Stimulated activated CD8-positive, alpha-beta memory T cell treated with anti-CD3 and anti-CD28 coated beads, Interleukin-7, amount 100 ng/mL, for 48 hours (primary cell): ENCODE measurements around the gene MAML2.

Source experiments
- DNase-seq, 2 donors: peaks; one replicate each; pipeline ENCODE4 v3.0.0-alpha.2; 2020; ENCODE audit warnings: low read depth in 1 of 2; ENCODE audit errors: extremely low read depth in 1 of 2

Gene MAML2

DNA sequence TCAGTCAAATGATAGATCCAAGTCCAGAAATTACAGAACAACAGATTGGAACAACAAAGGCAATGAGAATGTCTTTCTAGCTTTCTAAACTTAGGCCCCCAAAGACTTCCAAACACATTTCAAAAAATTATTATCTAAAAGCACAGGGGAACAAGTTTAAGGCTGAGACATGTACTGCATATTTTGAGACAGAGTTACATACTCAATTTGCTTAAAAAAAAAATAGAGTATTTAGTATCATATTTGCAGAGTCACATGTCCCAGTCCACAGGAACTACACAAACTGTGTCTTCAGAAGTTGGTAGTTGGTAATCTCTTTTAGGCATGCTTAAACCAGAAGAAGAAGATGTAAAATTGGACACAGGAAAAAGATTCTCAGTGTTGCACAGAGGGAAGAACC lies 127.2 kb downstream of the MAML2 start:
- DNase-seq = no peak

GRCh38 chr11:96215110-96215782 lies 127.7 kb downstream of the MAML2 start:
- no peak for DNase-seq

DNA sequence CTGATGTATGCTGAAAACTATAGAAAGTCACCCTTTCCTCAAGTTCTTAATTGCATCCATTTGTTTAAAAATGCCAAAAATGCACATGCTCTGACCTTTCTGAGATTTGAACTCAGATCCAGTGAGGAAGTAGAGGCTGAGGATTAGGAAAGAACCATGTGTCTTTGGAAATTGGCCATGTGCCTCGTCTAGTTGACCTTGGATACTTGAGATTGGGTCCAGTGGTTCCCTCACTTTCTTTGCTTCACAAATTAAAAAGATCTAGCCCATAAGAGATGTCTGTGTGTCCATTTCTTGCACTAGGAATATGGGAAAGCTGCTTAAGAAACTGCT lies 128.3 kb downstream of the MAML2 start:
- no peak for DNase-seq

DNA sequence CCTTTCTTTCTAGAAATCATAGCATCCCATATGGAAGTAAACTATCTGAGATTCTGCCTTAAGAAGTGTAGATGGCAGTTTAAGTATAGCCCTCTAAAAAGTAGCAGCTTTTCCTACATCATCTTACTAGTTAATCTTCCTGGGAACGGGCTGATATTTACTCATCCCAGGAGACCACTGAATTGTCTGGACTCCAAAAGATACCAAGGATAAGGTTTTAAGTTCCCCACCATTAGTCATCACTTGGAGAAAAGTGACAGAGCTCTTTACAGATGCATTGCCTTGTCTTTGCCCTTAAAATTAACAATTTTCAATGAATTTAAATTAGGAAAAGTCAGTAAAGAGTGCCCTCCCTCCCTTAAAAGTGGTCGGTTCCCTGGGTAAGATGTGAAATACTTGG lies 129.5 kb downstream of the MAML2 start:
- DNase-seq = no peak

DNA sequence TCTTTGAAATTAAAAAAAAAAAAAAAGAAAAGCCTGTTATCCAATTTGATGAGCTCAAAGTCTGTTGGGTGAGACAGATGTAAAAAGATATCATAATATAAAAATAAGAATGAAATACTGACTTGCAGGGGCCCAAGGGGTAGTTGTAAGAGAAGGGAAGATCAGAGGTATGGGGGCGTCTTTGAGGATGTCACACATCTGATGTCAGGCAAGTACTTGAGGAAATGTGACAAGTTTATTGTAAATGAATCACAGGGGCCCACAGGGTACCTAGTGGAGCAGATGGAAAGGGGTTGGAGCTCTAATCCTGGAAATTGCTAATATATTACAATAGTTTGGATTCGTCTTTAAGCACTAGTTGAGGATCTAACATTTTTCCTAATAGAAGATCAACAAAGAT lies 131.6 kb downstream of the MAML2 start:
- DNase-seq = no peak

- no peak for DNase-seq
These were observed 135.2 kb downstream of the MAML2 start for GRCh38 chr11:96207459-96208449.

DNA sequence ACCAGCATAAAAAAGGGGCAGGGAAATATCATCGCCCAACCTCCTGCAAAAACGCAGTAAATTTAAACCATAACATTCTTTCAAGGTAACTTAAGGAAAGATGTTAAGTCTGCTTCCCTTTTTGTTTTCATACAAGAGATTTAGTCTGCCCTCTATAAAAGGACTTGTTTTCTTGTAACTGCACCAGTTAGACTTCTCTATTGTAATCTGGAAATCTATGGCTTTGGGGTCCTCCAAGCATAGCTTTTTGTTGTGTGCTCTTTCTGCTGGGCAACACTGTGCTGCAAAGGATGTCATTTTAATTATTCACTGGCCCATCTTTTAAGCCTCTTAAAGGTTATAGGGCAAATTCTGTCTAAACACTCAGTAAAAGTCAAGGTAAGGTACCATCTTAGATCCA lies 136.0 kb downstream of the MAML2 start:
- DNase-seq = no peak

GRCh38 chr11:96205460-96205809 lies 137.6 kb downstream of the MAML2 start:
- no peak for DNase-seq

DNA sequence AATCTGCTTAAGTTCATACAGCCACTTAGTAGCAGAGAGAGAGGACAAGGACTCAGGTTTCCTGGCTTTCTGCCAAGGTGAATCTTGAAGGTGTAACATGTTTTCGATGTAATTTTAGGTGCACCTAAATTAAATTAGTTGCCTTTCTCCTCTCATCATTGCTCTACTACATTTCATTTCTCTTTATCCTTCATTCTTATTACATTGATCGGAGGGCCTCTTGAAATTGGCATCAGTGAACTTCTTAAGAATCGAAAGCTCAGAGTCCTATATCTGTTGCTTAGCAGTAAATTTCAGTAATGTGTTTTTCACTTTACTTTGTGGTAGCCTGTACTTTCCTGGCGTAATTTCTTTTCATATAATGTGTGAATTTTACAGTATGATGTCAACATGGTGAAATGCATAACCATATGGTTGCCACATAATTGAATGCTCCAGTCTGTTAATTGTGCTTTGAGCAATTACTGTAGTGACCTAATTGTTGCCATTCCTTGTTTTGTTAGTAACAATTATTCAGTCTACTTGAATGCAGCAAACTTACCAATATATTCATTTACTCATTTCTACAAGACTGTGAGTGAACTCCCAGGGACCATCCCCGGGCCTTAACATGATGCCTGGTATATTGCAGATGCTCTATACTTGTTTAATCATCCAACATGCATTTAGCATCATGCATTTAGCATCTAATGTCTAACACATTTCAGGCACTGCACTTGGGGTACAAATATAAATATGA lies 138.1 kb downstream of the MAML2 start:
- DNase-seq = no peak

GRCh38 chr11:96204366-96204659 lies 138.7 kb downstream of the MAML2 start:
- no peak for DNase-seq

- DNase-seq = no peak
These were observed 139.2 kb downstream of the MAML2 start for GRCh38 chr11:96203567-96204365.

- no peak for DNase-seq
These were observed 142.8 kb downstream of the MAML2 start for GRCh38 chr11:96200243-96200642.

DNA sequence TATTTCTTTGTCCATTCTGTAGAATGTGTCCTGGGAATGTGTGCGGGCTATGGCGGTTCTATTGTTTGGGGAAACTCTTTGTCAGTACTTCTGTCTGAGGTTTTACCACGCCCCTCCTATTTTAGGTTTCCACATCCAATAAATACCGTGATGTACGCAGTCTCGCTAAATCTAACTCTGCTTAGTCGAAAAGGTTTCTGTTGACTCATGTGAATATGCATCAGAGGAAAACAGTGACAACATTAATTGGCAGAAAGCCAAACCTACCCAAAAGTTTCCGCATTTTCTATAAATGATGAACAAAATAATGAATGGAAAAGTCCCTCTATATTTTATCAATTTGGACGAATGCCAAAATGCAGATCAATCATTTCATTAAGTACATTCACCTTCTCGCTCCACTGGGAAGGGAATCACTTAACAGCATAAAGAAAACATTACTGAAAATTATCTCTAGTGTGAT lies 143.4 kb downstream of the MAML2 start:
- DNase-seq = no peak

GRCh38 chr11:96197801-96198701 lies 144.9 kb downstream of the MAML2 start:
- DNase-seq = no peak

GRCh38 chr11:96197103-96197502 lies 145.9 kb downstream of the MAML2 start:
- DNase-seq = no peak

DNA sequence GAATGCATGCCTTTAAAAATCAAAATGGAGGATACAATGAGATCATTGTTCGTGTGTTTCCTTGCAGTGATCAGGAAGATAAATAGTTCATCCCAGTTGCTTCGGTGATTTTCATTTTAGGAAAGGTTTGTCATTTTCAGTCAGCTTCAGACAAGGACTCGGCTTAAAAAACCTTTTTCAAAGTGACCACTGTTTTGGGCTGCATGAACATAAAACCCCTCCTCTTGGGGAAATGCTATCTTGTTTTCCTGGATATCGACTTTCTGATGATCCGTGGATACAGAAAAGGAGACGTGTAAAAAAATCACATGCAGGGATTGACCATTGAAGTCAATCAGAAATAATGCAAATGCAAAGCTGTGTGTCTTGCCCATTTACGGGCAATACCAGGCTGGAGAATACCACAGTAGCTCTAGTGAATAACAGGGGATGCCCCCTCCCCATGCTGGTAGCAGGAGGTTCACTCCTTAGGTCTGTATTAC lies 146.8 kb downstream of the MAML2 start:
- DNase-seq = no peak

- no peak for DNase-seq
These were observed 147.3 kb downstream of the MAML2 start for GRCh38 chr11:96195671-96196070.

GRCh38 chr11:96194581-96195374 lies 148.2 kb downstream of the MAML2 start:
- DNase-seq = no peak
